Body of pancreas (tissue), 4 donors: ENCODE measurements around the gene IKZF3.

Experiments used
- CTCF ChIP-seq, 7 experiments: fragments of 450-650 bp in 4 of 7; fragments of 200-600 bp in 3 of 7; sonication (generic) in 3 of 7; IDR thresholded peaks; one replicate each; pipeline ENCODE4 v1.5.1; 2016 to 2019; ENCODE audit warnings: antibody characterized with exemption in 7 of 7
- POLR2A ChIP-seq, 3 donors: fragments of 450-650 bp; IDR thresholded peaks; one replicate each; pipeline ENCODE4 v1.6.1; 2016; ENCODE audit warnings: antibody characterized with exemption in 3 of 3, mild to moderate bottlenecking in 2 of 3

GRCh38 chr17:39894681-39895376 is 30.7 kb upstream of the IKZF3 start:
- TF ChIP-seq CTCF (IDR thresholded peaks at IDR 0.05) (no peak), POLR2A (IDR thresholded peaks at IDR 0.05) (no peak)
